ENCODE results near the gene ZFYVE28. TPM values are rescaled to one million over a fixed set of nuclear protein-coding genes. Genes with fewer than 3 reads are reported as not detected.
A peak's percentile ranks its signal among the peaks of the same experiment; 100 is the strongest.

Gene ZFYVE28
- polyA plus RNA-seq, 1 donor from 2014 or later, result 1.0 TPM

DNA sequence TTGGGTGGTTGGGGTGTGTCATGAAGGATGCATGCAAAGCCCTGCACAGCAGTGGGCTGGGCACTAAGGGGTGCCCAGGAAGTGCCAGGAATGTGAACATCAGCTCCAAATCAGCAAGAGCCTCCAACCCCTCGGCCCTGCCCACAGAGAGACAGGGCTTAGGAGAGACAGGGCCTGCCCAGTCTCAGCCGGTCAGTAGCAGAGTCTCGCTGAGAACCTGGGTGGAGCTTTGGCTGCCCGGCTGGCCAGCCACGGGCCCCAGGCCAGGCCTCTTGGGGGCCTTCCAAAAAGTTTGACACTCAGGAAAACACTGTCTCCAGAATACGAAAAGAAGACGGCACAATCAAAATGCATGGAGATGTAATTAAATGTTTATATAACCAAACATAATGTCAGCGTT lies 152.3 kb downstream of the ZFYVE28 start:
- H3K36me3 Mint-ChIP-seq, result no peaks in the 10 kb centered on the region
- peak overlapping the region in 1 of 4 donors; percentile 12 for H3K4me3 Mint-ChIP-seq
- peaks cover 1% of the 10 kb centered on the region for H3K27me3 Mint-ChIP-seq
- H3K9me3 Mint-ChIP-seq, result no peaks in the 10 kb centered on the region
- H3K27ac Mint-ChIP-seq, result no peak overlapping the region
- peaks cover 0 to 4% (median 1%) of the 10 kb centered on the region in 3 donors for H3K4me1 Mint-ChIP-seq

DNA sequence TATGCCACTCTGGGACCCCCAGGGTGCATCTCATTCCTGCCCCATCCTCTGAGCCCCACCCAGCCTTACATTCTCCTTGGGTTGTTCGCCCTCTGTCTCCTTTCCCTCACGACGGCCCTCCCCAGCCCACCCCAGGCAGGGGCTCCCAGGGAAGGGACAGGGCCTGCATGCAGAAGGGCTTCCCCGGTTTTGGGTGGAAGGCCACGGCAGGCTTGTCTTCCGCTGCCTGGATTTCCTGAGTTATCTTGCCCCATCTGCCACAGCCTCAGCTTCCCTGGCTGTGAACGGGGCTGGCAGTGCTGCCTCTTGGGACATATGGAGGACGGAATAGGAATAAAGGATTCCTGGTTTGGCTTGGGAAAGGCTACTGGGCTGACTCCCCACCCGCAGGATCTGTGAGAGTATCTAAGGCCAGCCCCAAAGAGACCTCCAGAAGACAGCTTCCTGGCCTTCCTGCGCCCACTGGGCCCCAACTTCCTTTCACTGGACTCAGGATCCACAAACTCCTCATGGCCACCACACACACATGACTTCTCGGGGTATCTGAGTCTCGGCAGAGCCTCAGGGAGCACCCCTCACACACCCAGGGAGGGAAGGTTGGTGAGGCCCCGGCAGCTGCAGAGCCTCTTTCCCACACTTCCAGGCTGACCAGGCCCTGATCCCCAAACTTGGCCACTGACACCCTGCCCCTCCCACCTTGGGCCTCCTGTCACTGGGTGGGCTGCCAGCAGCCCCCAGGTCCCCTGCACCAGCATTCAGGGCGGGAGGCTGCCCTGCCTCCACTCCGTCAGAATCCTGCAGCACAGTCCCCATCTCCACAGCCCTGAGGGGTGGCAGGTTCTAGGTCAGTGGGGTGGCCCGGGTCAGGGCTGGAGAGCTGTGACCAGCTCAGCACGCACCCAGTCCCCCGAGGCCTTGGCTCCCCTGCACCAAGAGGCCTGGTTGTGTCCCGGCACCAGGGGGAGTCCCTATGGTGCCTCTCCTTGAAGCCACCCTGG lies 153.0 kb downstream of the ZFYVE28 start:
- Mint-ChIP-seq H3K4me1 (peaks cover 0 to 4% (median 1%) of the 10 kb centered on the region in 3 donors), H3K27ac (peak overlapping the region in 1 of 3 donors; percentile 39), H3K9me3 (no peaks in the 10 kb centered on the region), H3K4me3 (peak overlapping the region in 3 of 4 donors; percentile 50 to 54 (median 53)), H3K36me3 (no peaks in the 10 kb centered on the region), H3K27me3 (no peaks in the 10 kb centered on the region)

DNA sequence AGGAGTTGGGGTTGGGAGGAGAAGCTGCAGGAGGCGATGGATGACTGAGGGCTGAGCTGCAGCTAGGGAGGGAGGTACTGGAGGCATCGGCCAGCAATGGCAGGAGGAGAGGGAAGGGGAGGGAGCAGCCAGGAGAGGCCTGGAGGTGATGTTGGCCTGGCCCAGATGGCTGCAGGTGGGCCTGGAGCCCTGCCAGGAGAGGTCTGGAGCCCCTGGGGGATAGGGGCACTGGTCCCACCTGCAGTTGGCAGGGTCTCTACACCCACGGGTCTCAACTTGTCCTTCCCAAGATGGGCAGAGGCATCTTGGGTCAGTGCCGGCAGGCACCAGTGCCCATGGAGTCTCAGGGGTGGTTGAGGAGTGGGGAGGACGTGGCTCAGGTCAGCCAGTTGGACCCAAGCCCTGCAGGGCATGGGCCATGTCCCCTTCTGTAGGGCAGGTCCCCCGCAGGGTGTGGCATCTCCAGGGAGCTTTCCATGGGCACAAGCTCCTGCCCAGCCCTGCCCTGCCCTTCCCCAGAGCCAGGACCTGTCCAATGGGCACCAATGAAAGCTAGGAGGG lies 153.9 kb downstream of the ZFYVE28 start:
- Mint-ChIP-seq H3K27me3 (no peaks in the 10 kb centered on the region), H3K9me3 (no peaks in the 10 kb centered on the region), H3K36me3 (no peaks in the 10 kb centered on the region), H3K4me1 (peaks cover 0 to 5% (median 4%) of the 10 kb centered on the region in 3 donors), H3K27ac (no peak overlapping the region), H3K4me3 (peak overlapping the region in 1 of 4 donors; percentile 57)

DNA sequence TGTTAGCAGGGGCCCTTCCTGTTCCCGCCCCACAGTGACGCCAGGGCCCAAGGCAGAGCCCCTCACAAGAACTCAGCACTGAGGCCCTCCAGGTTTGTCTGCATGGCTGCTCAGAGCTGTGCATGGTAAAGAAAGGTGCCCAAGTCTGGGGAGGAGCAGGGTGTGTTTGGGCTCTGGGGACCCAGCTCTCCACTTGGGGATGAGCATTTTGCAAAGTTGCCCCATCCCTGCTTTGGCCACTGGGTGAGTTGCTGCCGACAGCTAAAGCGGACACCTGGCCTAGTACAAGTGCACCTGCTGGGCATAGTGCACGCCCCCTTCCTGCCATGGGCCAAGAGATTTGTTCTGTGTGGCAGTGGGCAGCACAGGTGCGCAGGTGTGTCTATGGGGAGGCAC lies 154.5 kb downstream of the ZFYVE28 start:
- H3K27ac Mint-ChIP-seq, result peak overlapping the region in 2 of 3 donors; percentile 23 to 98
- no peaks in the 10 kb centered on the region for H3K9me3 Mint-ChIP-seq
- no peaks in the 10 kb centered on the region for H3K36me3 Mint-ChIP-seq
- H3K4me1 Mint-ChIP-seq, result peaks cover 0 to 5% (median 4%) of the 10 kb centered on the region in 3 donors
- peak overlapping the region in 2 of 4 donors; percentile 12 to 94 for H3K4me3 Mint-ChIP-seq
- no peaks in the 10 kb centered on the region for H3K27me3 Mint-ChIP-seq

DNA sequence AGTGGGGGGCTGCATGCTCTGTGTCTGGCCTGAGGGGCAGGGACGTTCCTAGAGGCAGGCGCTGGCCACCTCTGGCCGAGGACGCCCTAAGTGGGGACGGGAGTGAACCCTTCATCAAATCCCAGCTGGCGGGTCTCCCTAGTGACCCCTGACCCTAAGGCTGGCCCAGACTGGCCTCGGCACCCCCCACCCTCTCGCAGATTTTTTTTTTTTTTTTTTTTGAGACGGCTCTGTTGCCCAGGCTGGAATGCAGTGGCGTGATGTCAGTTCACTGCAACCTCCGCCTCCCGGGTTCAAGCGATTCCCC lies 155.5 kb downstream of the ZFYVE28 start:
- Mint-ChIP-seq H3K27ac (peak overlapping the region in 2 of 3 donors; percentile 53 to 98), H3K4me1 (peaks cover 0 to 6% (median 4%) of the 10 kb centered on the region in 3 donors), H3K27me3 (no peaks in the 10 kb centered on the region), H3K36me3 (no peaks in the 10 kb centered on the region), H3K4me3 (peak overlapping the region; percentile 80 to 94 (median 90)), H3K9me3 (no peaks in the 10 kb centered on the region)

DNA sequence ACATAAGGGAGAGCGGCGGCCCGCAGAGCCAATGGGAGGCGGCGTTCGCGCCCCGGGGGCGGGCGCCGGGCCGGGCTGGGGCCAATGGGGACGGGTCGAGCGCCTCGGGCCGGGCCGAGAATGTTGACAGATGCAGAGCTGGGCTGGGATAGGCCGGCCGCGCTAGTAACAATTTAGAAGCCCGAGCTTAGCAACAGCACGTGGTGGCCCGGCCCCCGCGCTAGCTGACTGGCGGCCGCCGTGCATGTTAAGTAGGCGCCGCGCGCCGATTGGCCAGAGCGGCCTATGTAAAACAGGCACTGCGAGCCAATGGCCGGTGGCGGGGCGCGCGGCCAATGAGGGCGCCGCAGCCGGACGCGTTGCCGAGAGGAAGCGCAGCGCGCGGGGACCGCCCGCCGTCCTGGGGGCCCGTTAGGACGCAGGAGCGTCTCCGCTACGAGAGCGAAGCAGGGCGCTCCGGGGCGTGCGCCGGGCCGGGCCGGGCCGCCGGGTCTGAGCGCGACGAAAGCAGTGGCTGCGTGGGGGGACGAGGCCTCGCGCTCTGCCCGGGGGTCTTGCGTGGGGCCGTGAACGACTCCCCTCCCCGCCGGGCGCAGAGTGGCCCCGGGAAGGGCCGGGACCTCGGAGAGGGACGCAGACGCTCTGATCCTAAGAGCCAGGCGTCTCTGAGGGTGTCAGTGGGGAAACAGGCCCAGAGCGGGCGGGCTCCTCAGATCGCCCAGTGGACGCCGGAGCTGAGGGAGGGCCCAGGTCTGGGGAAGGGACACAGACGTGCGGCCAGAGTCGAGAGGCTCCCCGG lies 156.1 kb downstream of the ZFYVE28 start:
- peak overlapping the region; percentile 80 to 94 (median 90) for H3K4me3 Mint-ChIP-seq
- H3K9me3 Mint-ChIP-seq, result no peaks in the 10 kb centered on the region
- H3K27ac Mint-ChIP-seq, result peak overlapping the region; percentile 27 to 98 (median 86)

DNA sequence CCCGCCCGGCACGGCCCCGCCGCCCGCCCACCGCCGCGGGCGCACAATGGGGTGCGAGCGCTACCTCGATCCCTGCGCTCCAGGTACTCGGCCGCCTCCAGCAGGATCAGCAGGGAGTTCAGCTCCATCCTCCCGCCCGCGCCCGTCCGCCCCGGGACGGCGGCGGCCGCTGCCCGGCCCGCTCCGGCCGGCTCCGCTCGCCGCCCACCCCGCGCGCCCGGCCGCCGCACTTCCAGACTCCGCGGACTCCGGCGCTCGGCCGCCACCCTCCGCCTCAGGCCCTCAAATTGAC lies 156.6 kb downstream of the ZFYVE28 start, which contains the start of gene MXD4:
Gene MXD4 (minus strand): TSS at position 257 of the 292 bp plus-strand sequence. CDS start 129 bp downstream, at position 128.
- H3K4me3 Mint-ChIP-seq, result peak within 1 kb of the TSS; percentile 81 to 94 (median 90)
- no peaks in the 10 kb centered on the region for H3K27me3 Mint-ChIP-seq
- no peaks in the 10 kb centered on the region for H3K9me3 Mint-ChIP-seq
- peaks cover 3 to 16% (median 8%) of the 10 kb centered on the region in 3 donors for H3K4me1 Mint-ChIP-seq
- H3K27ac Mint-ChIP-seq, result peak within 1 kb of the TSS; percentile 27 to 98 (median 86)
- H3K36me3 Mint-ChIP-seq, result no peaks in the 10 kb centered on the region

More for the DNA sequence above, 156.1 kb downstream of the ZFYVE28 start:
- Mint-ChIP-seq H3K27me3 (no peaks in the 10 kb centered on the region), H3K36me3 (no peaks in the 10 kb centered on the region), H3K4me1 (peaks cover 0 to 10% (median 4%) of the 10 kb centered on the region in 3 donors)

DNA sequence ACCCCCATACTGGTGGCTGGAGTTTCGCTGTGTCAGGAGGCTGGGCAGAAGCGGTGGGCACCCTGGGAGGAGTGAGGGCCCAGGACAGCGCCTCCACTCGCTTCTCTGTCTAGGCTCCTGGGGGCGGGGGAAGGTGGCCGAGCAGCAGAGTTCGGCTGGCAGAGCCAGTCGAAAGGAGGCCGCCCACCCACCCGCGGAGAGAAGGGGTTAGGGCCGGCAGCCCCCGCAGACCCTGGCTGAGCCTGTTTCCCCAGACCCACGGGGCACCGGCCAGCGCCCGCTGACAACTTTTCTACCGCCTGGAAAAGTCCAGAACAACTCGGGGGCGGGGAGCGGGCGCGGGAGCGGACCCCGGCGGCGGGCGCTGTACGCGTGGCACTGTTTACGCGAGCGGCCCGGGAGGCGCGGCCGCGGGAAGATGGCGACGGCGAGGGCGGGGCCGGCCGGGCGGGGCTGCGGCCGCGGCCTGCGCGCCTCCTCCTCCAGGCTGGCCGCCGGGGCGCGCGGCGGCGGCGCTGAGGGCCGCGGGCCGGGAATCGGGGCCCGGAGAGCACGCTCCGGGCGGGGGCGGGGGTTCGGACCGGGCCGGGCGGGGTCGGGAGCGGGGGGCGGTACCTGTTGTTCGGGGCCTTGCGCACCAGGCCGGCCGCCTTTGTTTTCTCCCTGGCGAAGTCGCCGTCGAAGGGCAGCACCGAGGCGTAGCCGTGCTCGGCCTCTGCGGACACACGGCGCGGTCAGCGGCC lies 157.2 kb downstream of the ZFYVE28 start:
- no peaks in the 10 kb centered on the region for H3K9me3 Mint-ChIP-seq
- H3K4me3 Mint-ChIP-seq, result peak overlapping the region; percentile 81 to 94 (median 90)

DNA sequence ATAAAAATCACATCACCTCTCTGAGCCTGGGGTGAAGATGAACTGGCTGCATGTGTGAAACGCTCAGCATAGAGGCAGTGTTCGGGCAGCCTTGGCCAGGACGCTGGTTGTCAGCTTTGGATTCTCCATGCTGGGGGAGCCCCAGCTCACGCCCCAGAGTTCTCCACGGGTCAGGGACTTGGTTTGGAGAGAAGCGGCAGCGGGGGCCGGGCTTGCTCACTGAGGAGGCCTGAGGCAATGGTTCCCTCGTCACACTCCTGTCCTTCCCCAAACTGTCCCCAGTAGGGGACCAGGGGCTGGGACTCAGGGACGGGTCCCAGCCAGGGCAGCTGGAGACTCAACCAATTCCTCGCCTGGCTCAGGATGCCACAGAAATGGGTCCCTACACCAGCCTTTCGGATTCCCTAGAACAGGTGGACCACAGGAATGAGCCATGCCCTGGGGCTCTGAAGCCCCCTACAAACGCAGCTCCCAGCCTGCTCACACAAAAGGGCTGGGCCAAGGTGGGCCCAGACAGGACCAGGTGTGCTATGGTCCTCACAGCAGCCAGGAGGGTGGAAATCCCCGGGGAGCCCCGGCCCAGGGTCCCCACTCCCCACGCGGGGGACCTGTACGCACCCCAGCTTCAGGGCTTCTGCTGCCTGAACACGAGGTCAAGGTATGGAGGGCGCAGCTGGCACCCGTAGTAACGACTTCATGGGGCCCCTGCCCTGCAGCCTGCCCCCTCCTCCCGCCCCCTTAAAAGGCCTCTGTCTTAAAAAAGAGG lies 157.9 kb downstream of the ZFYVE28 start:
- no peaks in the 10 kb centered on the region for H3K27me3 Mint-ChIP-seq
- peaks cover 4 to 17% (median 9%) of the 10 kb centered on the region in 3 donors for H3K4me1 Mint-ChIP-seq
- H3K4me3 Mint-ChIP-seq, result peak overlapping the region; percentile 65 to 87 (median 79)
- H3K27ac Mint-ChIP-seq, result peak overlapping the region in 1 of 3 donors; percentile 48
- no peaks in the 10 kb centered on the region for H3K36me3 Mint-ChIP-seq
- H3K9me3 Mint-ChIP-seq, result no peaks in the 10 kb centered on the region

More for the DNA sequence above, 157.2 kb downstream of the ZFYVE28 start:
- Mint-ChIP-seq H3K4me1 (peaks cover 4 to 17% (median 9%) of the 10 kb centered on the region in 3 donors), H3K27me3 (no peaks in the 10 kb centered on the region), H3K36me3 (no peaks in the 10 kb centered on the region), H3K27ac (peak overlapping the region in 2 of 3 donors; percentile 27 to 98)

DNA sequence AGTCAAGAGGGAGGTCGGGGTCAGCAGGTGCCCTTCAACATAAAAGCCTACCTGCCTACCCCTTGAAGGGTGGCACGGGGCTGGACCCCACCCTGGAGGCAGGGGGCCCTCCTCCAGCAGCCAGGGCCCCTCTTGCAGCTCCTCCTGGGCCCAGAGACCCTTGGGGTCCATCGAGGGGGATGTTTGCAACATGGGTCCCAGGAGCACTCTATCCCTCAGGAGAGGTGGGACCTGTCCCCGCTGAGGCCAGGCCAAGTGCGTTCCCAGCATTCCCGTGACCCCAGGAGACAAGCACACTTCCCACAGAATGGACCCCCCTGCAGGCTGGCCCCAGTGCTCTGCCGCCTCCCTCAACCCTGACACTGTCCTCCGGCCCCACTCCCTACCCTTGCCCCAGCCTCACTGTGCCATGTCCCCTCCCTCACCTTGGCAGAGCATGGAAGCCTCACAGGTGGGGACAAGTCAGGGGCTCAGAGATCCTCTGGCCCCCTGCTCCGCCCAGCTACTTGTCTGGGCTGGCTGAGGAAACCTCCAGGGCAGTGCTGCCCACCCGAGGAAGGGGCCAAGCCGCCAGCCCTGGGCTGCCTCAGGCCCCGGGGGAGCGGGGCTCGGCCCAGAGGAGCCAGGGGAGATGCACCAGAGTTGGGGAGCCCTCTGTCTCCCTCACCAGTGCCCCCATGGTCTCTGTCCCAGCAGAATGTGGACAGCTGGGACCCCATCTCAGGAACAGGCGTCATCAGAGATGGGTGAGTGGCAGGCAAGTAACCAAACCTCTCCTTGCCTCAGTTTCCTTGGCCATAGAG lies 158.7 kb downstream of the ZFYVE28 start:
- peaks cover 4 to 17% (median 11%) of the 10 kb centered on the region in 3 donors for H3K4me1 Mint-ChIP-seq
- H3K36me3 Mint-ChIP-seq, result peaks cover 2% of the 10 kb centered on the region
- peak overlapping the region in 1 of 3 donors; percentile 48 for H3K27ac Mint-ChIP-seq
- H3K9me3 Mint-ChIP-seq, result no peaks in the 10 kb centered on the region
- peak overlapping the region; percentile 55 to 87 (median 73) for H3K4me3 Mint-ChIP-seq
- no peaks in the 10 kb centered on the region for H3K27me3 Mint-ChIP-seq

DNA sequence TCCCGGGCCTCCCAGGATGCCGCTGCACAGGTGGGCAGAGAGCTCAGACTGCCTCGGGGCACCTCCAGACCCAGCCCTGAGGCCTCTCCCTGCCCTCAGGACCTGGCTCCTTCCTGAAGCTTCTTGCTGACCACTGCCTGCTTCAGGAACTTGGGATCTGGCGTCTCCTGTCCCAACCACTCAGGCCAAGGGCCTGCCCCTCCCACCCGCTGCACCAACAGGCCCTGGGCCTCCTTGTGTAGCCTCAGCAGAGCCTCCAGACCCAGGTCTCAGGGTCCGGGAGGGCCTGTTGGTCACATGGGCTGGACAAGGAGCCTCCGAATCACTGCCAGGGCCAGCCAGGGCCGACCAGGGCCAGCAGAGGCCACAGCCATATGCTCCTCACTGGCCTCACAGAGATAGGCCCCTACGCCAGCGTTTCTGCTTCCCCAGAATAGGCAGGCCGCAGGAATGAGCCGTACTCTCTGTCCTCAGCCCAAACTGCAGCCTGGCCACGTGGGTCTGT lies 159.4 kb downstream of the ZFYVE28 start:
- Mint-ChIP-seq H3K4me3 (peak overlapping the region in 2 of 4 donors; percentile 55 to 65), H3K27me3 (no peaks in the 10 kb centered on the region), H3K36me3 (peaks cover 2% of the 10 kb centered on the region), H3K4me1 (peaks cover 4 to 19% (median 8%) of the 10 kb centered on the region in 3 donors), H3K27ac (no peak overlapping the region), H3K9me3 (no peaks in the 10 kb centered on the region)

DNA sequence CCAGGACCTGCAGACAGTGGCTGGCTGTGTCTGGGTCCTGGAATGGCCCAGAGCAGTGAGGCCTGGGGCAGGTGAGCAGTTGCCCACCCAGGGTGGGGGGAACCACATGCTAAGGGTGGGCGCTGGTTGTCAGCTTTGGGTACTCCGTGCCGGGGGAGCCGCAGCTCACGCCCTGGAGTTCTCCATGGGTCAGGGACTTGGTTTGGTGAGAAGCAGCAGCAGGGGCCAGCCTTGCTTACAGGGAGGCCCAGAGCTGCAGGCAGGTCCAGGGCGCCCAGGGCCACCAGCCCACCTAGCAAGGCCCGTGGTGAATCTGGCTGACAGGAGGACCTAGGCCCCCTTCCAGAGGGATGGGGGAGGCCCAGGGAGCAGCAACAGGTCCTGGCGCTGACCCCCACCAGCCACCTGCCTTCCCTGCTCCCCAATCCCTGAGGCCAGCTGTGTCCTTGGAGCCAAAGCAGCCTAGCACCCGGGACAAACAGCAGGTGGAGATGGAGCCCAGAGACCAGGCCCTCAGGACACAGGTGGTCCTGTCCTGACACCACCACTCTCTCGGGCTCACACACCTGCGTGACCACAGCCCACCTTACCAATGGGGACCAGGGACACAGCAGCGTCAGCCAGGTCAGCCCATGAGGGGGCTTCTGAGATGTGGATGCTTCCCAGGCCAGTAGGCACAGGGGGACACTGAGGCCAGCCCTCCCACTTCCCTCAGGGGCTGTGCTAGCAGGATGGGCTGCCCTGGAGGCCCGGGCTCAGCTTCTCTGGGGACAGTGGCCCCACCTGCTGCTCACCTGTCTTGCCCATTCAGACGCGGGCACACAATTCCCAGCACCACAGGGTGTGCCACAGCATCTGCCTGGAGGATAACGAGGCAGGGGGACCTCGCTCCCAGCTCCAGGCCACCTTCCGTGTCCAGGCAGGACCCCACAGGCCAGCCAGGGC lies 160.1 kb downstream of the ZFYVE28 start:
- H3K27ac Mint-ChIP-seq, result no peak overlapping the region
- no peaks in the 10 kb centered on the region for H3K27me3 Mint-ChIP-seq
- H3K9me3 Mint-ChIP-seq, result no peaks in the 10 kb centered on the region
- H3K4me3 Mint-ChIP-seq, result peak overlapping the region in 2 of 4 donors; percentile 17 to 54
- H3K4me1 Mint-ChIP-seq, result peaks cover 4 to 19% (median 7%) of the 10 kb centered on the region in 3 donors
- H3K36me3 Mint-ChIP-seq, result peaks cover 2% of the 10 kb centered on the region
